Left cardiac atrium (tissue), 4 donors: ENCODE results near the gene PARM1. TPM values are rescaled to one million over a fixed set of nuclear protein-coding genes. Genes with fewer than 3 reads are reported as not detected.

Experiments
- ATAC-seq, 2 donors: fragments of 200-7000 bp; cut with Tn5 transposase; one replicate each; pipeline ENCODE4 v1.9.1; 2020; ENCODE audit warnings: mild to moderate bottlenecking in 2 of 2, moderate library complexity in 2 of 2
- DNase-seq: peaks from one replicate; pipeline ENCODE4 v3.0.0-alpha.2; 2020
- intact Hi-C, 2 donors: fragments of 100-400 bp; cut with DNase I; formaldehyde crosslinking; loops; one replicate each; pipeline versions ENCODE4 v1.14.1 to v1.15.1; 2022 to 2023
- total RNA-seq, 2 donors: library from RNA; stranded (reverse); fragmentation: NEBNext Ultra II Directional; extraction: Animal tissue kit (Norgen Biotek cat#: 25700); gene quantifications; one replicate each; pipeline ENCODE4 v1.2.1, GENCODE V29; 2021
- donor health status: DM: no; HTN: yes; CAD: no.
- donor health status: DM: no; HTN: yes; CAD: no; lungs with severe emphysema.
- donor health status: DM: yes; HTN: yes; CAD: no.
- donor health status: Dilated cardiomyopathy.

Gene PARM1
- total RNA-seq, 2 donors from 2014 or later, result 89.1 to 91.8 TPM

- ATAC-seq, result peak; percentile 17 to 38
- intact Hi-C loops, result loop anchor here (2.0 to 5.0 kb wide), 4 partner anchors 33 to 353 kb away; no protein-coding TSS in a partner anchor
- peak; percentile 55 for DNase-seq
Observed at GRCh38 chr4:74934016-74934831, 1.3 kb downstream of the PARM1 start.

GRCh38 chr4:74934888-74935287 lies 2.0 kb downstream of the PARM1 start:
- intact Hi-C loops, result loop anchor here (2.0 to 5.0 kb wide), 4 partner anchors 32 to 352 kb away; no protein-coding TSS in a partner anchor
- DNase-seq, result no peak
- ATAC-seq, result peak in 1 of 2 donors; percentile 5

DNA sequence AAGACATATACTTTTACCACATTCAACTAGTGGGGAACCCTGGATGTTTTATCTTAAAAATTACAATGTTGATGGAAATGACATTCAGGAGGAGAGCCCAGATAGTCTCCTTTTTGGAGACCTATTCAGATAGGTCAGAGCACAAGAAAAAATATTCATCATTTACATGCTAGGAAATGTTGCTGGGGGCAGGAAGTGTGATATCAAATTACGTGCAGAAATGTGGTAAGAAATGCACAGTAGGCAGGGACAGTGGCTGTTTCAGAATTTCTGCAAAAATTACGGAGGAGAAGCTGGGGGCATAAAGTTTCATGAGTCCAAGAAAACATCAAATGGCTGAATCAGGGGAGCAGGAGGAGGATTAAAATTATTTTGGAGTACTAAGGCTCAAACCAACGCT lies 8.2 kb downstream of the PARM1 start:
- intact Hi-C loops, result no loop called here
- ATAC-seq, result no peak
- DNase-seq, result no peak

GRCh38 chr4:74942251-74942917 lies 9.5 kb downstream of the PARM1 start:
- DNase-seq (no peak), ATAC-seq (no peak)
- intact Hi-C loops, result no loop called here

GRCh38 chr4:74942918-74943253 lies 10.0 kb downstream of the PARM1 start:
- intact Hi-C loops, result no loop called here
- ATAC-seq, result no peak
- no peak for DNase-seq

- DNase-seq (no peak), ATAC-seq (peak in 1 of 2 donors; percentile 37)
- intact Hi-C loops, result no loop called here
Observed at GRCh38 chr4:74944354-74944793, 11.5 kb downstream of the PARM1 start.

GRCh38 chr4:74946196-74946595 lies 13.3 kb downstream of the PARM1 start:
- intact Hi-C loops, result no loop called here
- ATAC-seq, result no peak
- DNase-seq, result no peak

DNA sequence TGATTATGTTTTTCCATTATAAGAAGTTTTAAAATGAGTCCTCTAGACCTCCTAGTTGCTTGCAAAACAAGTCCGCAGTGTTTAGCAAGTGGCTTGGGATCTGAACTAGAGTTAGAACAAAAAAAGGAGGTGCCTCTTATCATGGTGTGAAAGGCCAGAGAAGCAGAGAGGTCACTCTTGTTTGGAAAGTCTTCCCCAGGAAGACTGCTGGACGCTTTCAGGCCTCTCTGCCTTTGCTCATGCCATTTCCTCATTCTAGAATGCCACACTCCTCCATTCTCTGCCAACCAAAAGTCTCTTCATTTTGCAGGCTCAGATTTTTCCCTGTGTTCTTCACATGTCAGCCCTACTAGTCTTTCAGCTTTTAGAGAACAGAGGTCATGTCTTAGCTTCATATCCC lies 14.9 kb downstream of the PARM1 start:
- peak in 1 of 2 donors; percentile 30 for ATAC-seq
- no peak for DNase-seq
- intact Hi-C loops, result no loop called here

GRCh38 chr4:74948236-74948635 lies 15.3 kb downstream of the PARM1 start:
- intact Hi-C loops, result no loop called here
- ATAC-seq, result no peak
- no peak for DNase-seq

- intact Hi-C loops, result no loop called here
- peak in 1 of 2 donors; percentile 24 for ATAC-seq
- no peak for DNase-seq
Observed at GRCh38 chr4:74950200-74950599, 17.3 kb downstream of the PARM1 start.

- DNase-seq (no peak), ATAC-seq (no peak)
- intact Hi-C loops, result no loop called here
Observed at GRCh38 chr4:74950882-74951281, 18.0 kb downstream of the PARM1 start.

DNA sequence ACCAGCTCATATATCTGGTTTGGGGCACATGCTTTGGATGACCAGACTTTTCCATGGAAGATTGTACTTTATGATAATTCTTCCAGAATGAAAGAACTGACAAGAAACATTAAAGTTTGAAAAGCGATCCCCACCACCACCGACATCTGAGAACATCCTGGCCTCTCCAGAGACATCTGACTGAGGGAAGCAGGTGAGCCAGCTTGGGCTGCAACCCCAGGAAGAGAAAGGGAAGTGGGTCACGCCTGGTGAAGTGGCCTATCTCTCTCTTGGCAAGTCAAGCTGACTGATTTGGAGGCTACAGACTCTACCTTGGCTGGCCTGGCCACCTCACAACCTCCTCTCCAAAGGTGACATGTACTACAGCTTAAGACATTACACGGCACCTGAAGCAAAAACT lies 20.7 kb downstream of the PARM1 start:
- ATAC-seq, result no peak
- no peak for DNase-seq
- intact Hi-C loops, result no loop called here

GRCh38 chr4:74958881-74959280 lies 26.0 kb downstream of the PARM1 start:
- no peak for DNase-seq
- intact Hi-C loops, result no loop called here
- ATAC-seq, result no peak

DNA sequence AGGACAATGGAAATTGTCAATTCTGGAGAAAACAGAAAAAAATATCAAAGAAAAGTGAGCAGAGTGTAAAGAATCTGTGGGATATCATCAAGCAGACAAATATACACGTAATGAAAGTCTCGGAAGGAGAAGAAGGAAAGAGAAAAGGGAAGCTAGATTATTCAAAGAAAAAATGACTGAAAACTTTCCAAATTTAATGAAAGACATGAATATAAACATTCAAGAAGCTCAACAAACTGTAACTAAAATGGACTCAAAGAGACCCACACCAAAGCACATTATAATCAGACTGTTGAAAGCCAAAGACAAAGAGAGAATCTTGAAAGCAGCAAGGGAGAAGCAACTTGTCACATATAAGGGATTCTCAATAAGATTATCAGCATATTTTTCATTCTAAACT lies 28.3 kb downstream of the PARM1 start:
- ATAC-seq (no peak), DNase-seq (no peak)
- intact Hi-C loops, result no loop called here

DNA sequence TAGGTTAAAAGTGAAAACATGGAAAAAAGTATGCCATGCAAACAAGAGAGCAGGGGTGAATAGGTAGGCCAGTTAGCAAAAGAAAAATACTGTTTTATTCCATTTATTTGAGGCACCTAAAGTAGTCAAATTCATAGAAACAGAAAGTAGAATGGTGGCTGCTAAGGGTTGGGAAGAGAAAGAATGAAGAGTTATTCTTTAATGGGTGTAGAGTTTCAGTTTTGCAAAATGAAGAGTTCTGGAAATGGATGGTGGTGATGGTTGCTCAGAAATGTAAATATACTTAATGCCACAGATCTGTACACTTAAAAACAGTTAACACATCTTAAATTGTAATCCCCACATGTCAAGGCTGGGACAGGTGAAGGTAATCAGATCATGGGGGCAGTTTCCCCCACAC lies 29.7 kb downstream of the PARM1 start:
- ATAC-seq, result no peak
- no peak for DNase-seq
- intact Hi-C loops, result no loop called here

DNA sequence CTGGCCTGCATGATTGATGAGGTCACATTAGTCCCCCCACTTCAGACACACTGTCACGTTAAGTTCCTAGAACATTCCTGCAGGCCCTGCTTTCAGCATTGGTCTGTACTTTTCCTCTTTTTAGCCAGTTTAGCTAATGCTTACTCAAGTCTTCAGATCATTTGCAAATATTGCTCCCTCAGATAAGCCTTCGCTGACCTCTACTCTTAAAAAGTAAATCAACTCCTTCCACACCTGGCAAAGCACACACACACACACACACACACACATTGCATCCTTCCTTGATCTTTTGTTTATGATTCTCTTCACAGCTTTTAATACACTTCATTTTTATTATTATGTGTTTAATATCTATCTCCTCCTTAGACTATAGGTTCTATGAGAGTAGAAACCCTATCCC lies 31.4 kb downstream of the PARM1 start:
- intact Hi-C loops, result no loop called here
- ATAC-seq (no peak), DNase-seq (no peak)

GRCh38 chr4:74967324-74967723 lies 34.4 kb downstream of the PARM1 start:
- no peak for ATAC-seq
- no peak for DNase-seq
- intact Hi-C loops, result loop anchor here in 1 of 2 donors (2.0 kb wide), 1 partner anchor 33 kb away; no protein-coding TSS in a partner anchor

DNA sequence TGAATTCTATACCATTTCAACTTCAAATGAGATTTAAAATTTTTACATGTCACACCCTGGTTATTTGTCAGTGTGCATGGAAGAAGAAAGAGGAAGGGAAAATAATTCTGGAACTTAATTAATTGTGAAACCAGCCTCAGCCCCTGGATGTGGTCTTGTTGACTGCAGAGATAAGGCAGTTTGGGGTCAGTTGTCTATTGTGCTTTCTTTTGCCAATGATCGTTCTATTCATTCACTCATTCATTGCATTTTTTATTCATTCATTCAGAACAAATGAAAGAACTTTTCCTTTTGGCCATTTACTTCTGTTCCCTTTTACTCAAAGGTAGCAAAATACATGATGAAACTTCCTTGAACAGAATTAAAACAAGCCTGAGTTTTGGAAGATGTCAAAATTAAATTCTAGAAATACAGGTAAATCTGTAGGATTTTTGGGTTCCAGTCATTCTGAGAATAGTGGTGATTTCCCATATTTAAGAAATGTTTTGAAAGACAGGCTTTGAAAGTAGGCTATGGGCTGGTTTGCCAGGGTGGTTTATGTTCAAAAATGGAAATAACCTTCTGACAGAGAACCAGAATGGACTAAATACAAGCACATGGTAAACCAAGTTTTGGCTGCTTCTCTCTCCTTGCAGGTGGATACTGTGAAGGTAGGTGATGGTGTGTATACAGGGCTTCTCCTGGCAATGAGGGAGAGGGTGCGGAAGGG lies 35.7 kb downstream of the PARM1 start:
- intact Hi-C loops, result no loop called here

DNA sequence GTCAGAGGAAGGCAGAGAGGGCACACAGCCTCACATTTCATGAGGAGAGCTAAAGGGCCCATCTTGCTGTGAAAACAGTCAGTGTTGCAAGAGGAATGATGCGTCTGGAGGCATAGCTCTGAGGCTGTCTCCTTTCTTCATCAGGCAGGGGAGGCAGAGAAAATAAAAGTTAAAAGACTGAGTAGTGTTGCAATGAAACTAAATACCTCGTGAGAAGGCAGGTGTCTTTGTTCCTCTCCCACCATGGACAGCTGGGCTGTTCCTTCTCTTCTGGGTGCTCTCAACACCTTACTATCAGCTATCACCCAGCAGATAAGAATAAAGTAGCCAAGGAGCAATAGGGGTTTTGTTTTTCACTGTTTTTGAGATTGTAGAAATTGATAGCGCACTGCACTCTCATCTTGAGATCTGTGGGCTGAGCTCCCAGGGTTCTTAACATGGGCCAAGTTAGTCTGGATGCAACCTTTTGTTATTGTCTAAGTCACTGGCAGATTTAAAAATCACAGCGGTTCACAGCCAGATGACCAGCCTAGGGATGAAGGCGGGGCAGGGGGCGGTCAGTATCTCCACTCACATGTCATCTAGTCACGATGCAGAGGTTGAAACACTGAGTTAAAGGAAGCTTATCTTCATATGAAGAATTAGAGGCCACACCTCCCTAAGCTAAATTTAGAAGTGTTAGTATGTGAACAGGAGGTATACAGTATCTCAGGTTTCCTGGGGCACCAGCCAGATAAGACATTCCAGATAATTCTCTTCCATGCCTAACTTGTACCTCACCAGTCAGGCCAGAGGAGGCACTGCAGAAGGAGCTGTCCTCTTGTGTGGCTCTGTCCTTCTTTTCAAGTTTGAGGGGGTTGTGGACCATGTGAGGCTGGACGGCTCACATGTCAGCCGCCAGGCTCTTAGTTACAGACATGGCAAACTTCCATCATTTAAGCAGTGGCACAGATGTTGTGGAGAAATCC lies 36.9 kb downstream of the PARM1 start:
- ATAC-seq, result peak; percentile 87 to 88
- peak; percentile 47 for DNase-seq
- intact Hi-C loops, result loop anchor here in 1 of 2 donors (10.0 kb wide), 1 partner anchor 85 kb away; no protein-coding TSS in a partner anchor

More for the DNA sequence above, 35.7 kb downstream of the PARM1 start:
- no peak for ATAC-seq
- no peak for DNase-seq
